ENCODE measurements around the gene DLG5.

The DLG5 gene

GRCh38 chr10:77863446-77863845, 63.1 kb downstream of the DLG5 start:
- no peak for DNase-seq

GRCh38 chr10:77862595-77862994, 64.0 kb downstream of the DLG5 start:
- no peak for DNase-seq

GRCh38 chr10:77861366-77861765, 65.2 kb downstream of the DLG5 start:
- no peak for DNase-seq

GRCh38 chr10:77859865-77860282, 66.7 kb downstream of the DLG5 start:
- no peak for DNase-seq

GRCh38 chr10:77859200-77859864, 67.2 kb downstream of the DLG5 start:
- DNase-seq, result no peak

- no peak for DNase-seq
Observed at GRCh38 chr10:77857272-77857671, 69.3 kb downstream of the DLG5 start.

GRCh38 chr10:77856566-77856965, 70.0 kb downstream of the DLG5 start:
- DNase-seq, result no peak

- DNase-seq, result no peak
Observed at GRCh38 chr10:77855404-77856155, 71.0 kb downstream of the DLG5 start.

GRCh38 chr10:77854115-77854514, 72.4 kb downstream of the DLG5 start:
- no peak for DNase-seq

- DNase-seq, result no peak
Observed at GRCh38 chr10:77853256-77853655, 73.3 kb downstream of the DLG5 start.

- no peak for DNase-seq
Observed at GRCh38 chr10:77850620-77851231, 75.8 kb downstream of the DLG5 start.

GRCh38 chr10:77849039-77849664, 77.4 kb downstream of the DLG5 start:
- no peak for DNase-seq

- DNase-seq, result peak; percentile 74
Observed at GRCh38 chr10:77846718-77847311, 79.7 kb downstream of the DLG5 start.

GRCh38 chr10:77845451-77845850, 81.1 kb downstream of the DLG5 start:
- DNase-seq, result no peak

- DNase-seq, result no peak
Observed at GRCh38 chr10:77844713-77845445, 81.7 kb downstream of the DLG5 start.

GRCh38 chr10:77844177-77844576, 82.4 kb downstream of the DLG5 start:
- no peak for DNase-seq

GRCh38 chr10:77843264-77843663, 83.3 kb downstream of the DLG5 start:
- no peak for DNase-seq

GRCh38 chr10:77842652-77843212, 83.8 kb downstream of the DLG5 start:
- no peak for DNase-seq

GRCh38 chr10:77841711-77842375, 84.7 kb downstream of the DLG5 start:
- no peak for DNase-seq

- DNase-seq, result no peak
Observed at GRCh38 chr10:77840636-77841035, 85.9 kb downstream of the DLG5 start.

GRCh38 chr10:77837925-77838595, 88.5 kb downstream of the DLG5 start:
- DNase-seq, result no peak

Data from stimulated activated CD4-positive, alpha-beta T cell treated with anti-CD3 and anti-CD28 coated beads, Interleukin-15, amount 100 ng/mL, for 24 hours (primary cell).